Measurements from ENCODE around the gene C1orf87.

The C1orf87 gene

GRCh38 chr1:59949648-59950047 lies 123.9 kb downstream of the C1orf87 start:
- H3K27me3 ChIP-seq (ENCODE audit: low read length), result no peaks in the 10 kb centered on the region
- TF ChIP-seq EZH2phosphoT487 (conservative IDR thresholded peaks at IDR 0.05; ENCODE audit: low read length), result no peak
- TF ChIP-seq, protein P1, sequence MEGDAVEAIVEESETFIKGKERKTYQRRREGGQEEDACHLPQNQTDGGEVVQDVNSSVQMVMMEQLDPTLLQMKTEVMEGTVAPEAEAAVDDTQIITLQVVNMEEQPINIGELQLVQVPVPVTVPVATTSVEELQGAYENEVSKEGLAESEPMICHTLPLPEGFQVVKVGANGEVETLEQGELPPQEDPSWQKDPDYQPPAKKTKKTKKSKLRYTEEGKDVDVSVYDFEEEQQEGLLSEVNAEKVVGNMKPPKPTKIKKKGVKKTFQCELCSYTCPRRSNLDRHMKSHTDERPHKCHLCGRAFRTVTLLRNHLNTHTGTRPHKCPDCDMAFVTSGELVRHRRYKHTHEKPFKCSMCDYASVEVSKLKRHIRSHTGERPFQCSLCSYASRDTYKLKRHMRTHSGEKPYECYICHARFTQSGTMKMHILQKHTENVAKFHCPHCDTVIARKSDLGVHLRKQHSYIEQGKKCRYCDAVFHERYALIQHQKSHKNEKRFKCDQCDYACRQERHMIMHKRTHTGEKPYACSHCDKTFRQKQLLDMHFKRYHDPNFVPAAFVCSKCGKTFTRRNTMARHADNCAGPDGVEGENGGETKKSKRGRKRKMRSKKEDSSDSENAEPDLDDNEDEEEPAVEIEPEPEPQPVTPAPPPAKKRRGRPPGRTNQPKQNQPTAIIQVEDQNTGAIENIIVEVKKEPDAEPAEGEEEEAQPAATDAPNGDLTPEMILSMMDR (IDR thresholded peaks at IDR 0.05; ENCODE audit: insufficient read depth, low read length, poor library complexity, severe bottlenecking), result no peak
- no peaks in the 10 kb centered on the region for H4K20me1 ChIP-seq (ENCODE audit: low read depth, low read length)
- no peak overlapping the region for H3K27ac ChIP-seq (ENCODE audit: low read depth, low read length)
- no peak overlapping the region for H2AFZ ChIP-seq (ENCODE audit: low read depth, low read length, severe bottlenecking)
- no peaks in the 10 kb centered on the region for H3K79me2 ChIP-seq (ENCODE audit: insufficient read depth, low read length)
- H3K4me3 ChIP-seq (ENCODE audit: insufficient read depth, low read length, poor library complexity, severe bottlenecking), result no peak overlapping the region
- H3K9ac ChIP-seq (ENCODE audit: low read length), result no peak overlapping the region
- H3K4me2 ChIP-seq (ENCODE audit: low read depth, low read length, poor library complexity, severe bottlenecking), result no peak overlapping the region
- H3F3A ChIP-seq (ENCODE audit: insufficient read depth), result no peaks in the 10 kb centered on the region
- no peaks in the 10 kb centered on the region for H3K9me3 ChIP-seq (ENCODE audit: insufficient read depth, low read length)
- no peaks in the 10 kb centered on the region for H3K36me3 ChIP-seq (ENCODE audit: low read length)
- no peaks in the 10 kb centered on the region for H3K9me2 ChIP-seq (replicated peaks; ENCODE audit: insufficient read depth, low read length)

- Histone ChIP-seq H3K27ac (ENCODE audit: low read depth, low read length) (no peak overlapping the region), H3K9me3 (ENCODE audit: insufficient read depth, low read length) (no peaks in the 10 kb centered on the region), H3K27me3 (ENCODE audit: low read length) (no peaks in the 10 kb centered on the region), H3F3A (ENCODE audit: insufficient read depth) (no peaks in the 10 kb centered on the region), H3K79me2 (ENCODE audit: insufficient read depth, low read length) (no peaks in the 10 kb centered on the region), H2AFZ (ENCODE audit: low read depth, low read length, severe bottlenecking) (no peak overlapping the region), H3K4me2 (ENCODE audit: low read depth, low read length, poor library complexity, severe bottlenecking) (no peak overlapping the region), H3K4me3 (ENCODE audit: insufficient read depth, low read length, poor library complexity, severe bottlenecking) (no peak overlapping the region), H3K36me3 (ENCODE audit: low read length) (no peaks in the 10 kb centered on the region), H4K20me1 (ENCODE audit: low read depth, low read length) (no peaks in the 10 kb centered on the region), H3K9me2 (replicated peaks; ENCODE audit: insufficient read depth, low read length) (no peaks in the 10 kb centered on the region), H3K9ac (ENCODE audit: low read length) (no peak overlapping the region)
- TF ChIP-seq EZH2phosphoT487 (conservative IDR thresholded peaks at IDR 0.05; ENCODE audit: low read length), result no peak
- TF ChIP-seq, protein P1 (IDR thresholded peaks at IDR 0.05; ENCODE audit: insufficient read depth, low read length, poor library complexity, severe bottlenecking), result no peak
Measured at GRCh38 chr1:59948990-59949389, 124.6 kb downstream of the C1orf87 start.

GRCh38 chr1:59947047-59947938 lies 126.3 kb downstream of the C1orf87 start:
- H3K79me2 ChIP-seq (ENCODE audit: insufficient read depth, low read length), result no peaks in the 10 kb centered on the region
- H3K4me2 ChIP-seq (ENCODE audit: low read depth, low read length, poor library complexity, severe bottlenecking), result no peak overlapping the region
- no peak for TF ChIP-seq EZH2phosphoT487 (conservative IDR thresholded peaks at IDR 0.05; ENCODE audit: low read length)
- TF ChIP-seq, protein P1 (IDR thresholded peaks at IDR 0.05; ENCODE audit: insufficient read depth, low read length, poor library complexity, severe bottlenecking), result peak; percentile 66
- H3K27ac ChIP-seq (ENCODE audit: low read depth, low read length), result no peak overlapping the region
- H3K36me3 ChIP-seq (ENCODE audit: low read length), result no peaks in the 10 kb centered on the region
- no peaks in the 10 kb centered on the region for H3K27me3 ChIP-seq (ENCODE audit: low read length)
- no peaks in the 10 kb centered on the region for H3F3A ChIP-seq (ENCODE audit: insufficient read depth)
- no peaks in the 10 kb centered on the region for H4K20me1 ChIP-seq (ENCODE audit: low read depth, low read length)
- no peaks in the 10 kb centered on the region for H3K9me2 ChIP-seq (replicated peaks; ENCODE audit: insufficient read depth, low read length)
- no peak overlapping the region for H3K9ac ChIP-seq (ENCODE audit: low read length)
- no peaks in the 10 kb centered on the region for H3K9me3 ChIP-seq (ENCODE audit: insufficient read depth, low read length)
- H2AFZ ChIP-seq (ENCODE audit: low read depth, low read length, severe bottlenecking), result no peak overlapping the region
- no peak overlapping the region for H3K4me3 ChIP-seq (ENCODE audit: insufficient read depth, low read length, poor library complexity, severe bottlenecking)

All from SU-DHL-6 (cell line).